HG03354 (cell line): ENCODE results near the gene DBF4.
"Not testable (repeated sequence)": the region's sequence is repeated elsewhere in the genome, so short reads cannot be mapped to it uniquely, and the experiment has no call there.

Experiments used
- ATAC-seq: cut with Tn5 transposase; IDR thresholded peaks from one replicate; pipeline ENCODE4 v1.9.1; 2021; ENCODE audit warnings: mild to moderate bottlenecking; ENCODE audit not compliant: unreplicated experiment, poor library complexity, severe bottlenecking

Gene DBF4, protein sequence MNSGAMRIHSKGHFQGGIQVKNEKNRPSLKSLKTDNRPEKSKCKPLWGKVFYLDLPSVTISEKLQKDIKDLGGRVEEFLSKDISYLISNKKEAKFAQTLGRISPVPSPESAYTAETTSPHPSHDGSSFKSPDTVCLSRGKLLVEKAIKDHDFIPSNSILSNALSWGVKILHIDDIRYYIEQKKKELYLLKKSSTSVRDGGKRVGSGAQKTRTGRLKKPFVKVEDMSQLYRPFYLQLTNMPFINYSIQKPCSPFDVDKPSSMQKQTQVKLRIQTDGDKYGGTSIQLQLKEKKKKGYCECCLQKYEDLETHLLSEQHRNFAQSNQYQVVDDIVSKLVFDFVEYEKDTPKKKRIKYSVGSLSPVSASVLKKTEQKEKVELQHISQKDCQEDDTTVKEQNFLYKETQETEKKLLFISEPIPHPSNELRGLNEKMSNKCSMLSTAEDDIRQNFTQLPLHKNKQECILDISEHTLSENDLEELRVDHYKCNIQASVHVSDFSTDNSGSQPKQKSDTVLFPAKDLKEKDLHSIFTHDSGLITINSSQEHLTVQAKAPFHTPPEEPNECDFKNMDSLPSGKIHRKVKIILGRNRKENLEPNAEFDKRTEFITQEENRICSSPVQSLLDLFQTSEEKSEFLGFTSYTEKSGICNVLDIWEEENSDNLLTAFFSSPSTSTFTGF

DNA sequence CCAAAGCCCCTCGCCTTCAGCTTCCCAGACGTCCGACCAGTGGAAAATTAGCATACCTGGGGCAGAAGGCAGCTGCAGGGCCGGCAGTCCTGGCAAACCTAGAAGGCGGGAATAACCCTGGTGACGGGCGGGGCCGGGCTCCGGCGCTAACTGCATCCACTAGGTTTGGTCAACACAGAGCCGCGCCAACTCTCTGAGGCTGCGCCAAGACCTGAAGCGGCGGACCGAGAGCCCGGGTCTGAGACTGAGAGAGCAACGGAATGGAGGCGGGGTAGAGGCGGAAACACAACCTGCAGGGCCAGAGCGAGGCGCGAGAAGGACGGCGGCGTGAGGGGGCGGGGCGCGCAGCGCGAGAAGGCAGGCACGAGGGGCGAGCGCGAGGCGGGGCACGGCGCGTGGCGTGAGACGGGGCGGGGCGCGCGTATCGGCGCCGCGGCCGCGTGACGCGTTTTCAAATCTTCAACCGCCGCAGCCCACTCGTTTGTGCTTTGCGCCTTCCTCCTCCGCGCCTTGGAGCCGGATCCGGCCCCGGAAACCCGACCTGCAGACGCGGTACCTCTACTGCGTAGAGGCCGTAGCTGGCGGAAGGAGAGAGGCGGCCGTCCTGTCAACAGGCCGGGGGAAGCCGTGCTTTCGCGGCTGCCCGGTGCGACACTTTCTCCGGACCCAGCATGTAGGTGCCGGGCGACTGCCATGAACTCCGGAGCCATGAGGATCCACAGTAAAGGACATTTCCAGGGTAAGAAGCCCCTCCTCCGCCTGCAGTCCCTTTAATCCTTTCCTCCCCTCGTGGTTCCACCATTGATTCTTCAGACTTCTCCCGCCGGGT, at the start of gene DBF4, which contains the start of gene SLC25A40:
TSS of gene DBF4 (plus strand) at position 454 of the 829 bp plus-strand sequence. CDS start at position 694, 240 bp downstream.
TSS of gene SLC25A40 (minus strand) at position 321 of the 829 bp plus-strand sequence. CDS start 17,633 bp downstream, outside the sequence.
- ATAC-seq = peak; percentile 91

DNA sequence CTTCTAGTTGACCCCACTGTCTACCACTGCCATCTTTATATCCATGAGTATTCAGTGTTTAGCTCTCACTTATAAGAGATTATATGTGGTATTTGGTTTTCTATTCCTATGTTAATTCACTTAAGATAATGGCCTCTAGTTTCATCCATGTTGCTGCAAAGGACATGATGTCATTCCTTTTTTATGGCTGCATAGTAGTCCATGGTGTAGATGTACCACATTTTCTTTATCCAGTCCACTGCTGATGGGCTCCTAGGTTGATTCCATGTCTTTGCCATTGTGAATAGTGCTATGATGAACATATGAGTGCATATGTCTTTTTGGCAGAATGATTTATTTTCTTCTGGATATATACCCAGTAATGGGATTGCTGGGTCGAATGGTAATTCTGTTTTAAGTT, 47.9 kb upstream of the DBF4 start:
- ATAC-seq = not testable (repeated sequence)

DNA sequence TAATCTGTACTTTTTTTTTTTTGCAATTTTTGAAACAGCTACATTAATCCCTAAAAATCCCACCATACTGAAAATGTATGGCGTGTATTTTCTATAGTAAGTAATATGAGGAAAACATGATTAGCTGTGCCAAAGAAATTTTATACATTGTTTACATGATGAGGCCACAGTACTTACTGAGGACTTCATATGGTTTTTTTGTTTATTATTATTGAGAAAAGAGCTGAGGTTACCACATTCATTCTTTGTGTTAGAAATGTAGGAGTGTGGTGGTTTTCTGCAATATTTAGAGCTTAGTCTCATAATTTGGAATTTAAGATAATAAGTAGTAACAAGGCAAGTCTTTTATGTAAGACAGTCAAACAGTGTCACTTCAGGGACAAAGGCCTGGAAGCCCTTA, 45.2 kb upstream of the DBF4 start:
- ATAC-seq = no peak

DNA sequence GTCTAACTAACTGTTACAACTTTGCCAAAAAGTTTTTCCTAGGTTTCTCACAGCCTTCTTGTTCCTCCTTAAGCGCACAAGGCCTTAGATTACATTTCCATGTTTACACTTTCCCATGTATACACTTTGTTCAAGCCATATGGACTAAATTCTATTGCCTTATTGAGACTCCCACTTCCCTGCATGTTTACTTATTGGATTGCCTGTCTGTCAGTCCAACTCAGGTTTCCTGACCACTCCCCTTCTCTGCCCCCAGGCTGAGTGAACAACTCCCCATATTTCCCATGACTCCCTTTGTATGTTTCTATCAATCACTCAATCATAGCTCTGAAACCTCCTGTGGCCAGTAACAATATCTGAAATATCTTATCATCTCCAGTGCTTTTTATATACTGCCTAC, 43.2 kb upstream of the DBF4 start:
- ATAC-seq = no peak

DNA sequence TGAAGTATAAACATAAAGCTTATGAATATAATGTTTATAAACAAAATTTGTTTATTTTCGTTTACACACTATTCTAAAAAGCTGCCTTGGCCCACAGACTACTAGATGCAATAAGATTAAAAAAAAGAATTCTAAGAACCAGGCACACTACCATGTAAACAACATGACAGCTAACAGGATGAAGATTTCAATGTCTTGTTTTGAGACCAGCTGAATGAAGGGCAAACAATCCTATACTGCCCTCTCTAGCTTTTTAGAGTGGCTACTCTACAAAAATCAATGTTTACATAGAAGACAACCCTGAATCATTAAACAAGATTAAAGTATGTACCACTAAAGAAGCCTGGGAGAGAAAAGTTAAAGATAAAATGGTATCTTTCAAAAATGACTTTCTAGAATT, 38.7 kb upstream of the DBF4 start:
- no peak for ATAC-seq

DNA sequence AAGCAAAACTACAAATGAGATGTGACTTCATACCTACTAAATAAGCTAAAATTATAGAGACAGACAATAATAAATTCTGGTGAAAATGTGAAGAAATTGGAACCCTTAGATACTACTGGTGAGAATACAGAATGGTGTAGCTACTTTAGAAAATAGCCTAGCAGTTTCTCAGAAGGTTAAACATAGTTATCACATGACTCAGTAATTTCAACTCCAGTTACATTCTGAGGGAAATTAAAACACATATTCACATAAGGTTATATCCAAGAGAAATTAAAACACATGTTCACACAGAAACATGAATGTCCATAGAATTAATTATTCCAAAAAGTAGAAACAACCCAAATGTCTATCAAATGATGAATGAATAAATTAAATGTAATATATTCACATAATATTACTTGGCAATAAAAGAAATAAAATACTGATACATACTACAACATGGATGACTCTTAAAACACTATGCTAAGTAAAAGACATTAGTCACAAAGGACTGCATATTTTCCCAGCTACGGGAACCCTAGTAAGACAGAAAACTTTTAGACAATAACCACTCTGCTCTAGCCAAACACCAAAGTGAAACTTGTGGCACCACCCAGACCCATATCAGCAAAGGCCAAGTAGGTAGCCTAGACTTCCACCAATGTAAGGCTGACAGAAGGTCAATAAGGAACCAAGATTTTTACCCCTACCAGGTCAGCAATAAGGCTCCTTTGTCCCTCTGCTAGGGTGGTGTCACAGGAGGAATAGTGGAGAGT, 25.3 kb upstream of the DBF4 start:
- no peak for ATAC-seq

DNA sequence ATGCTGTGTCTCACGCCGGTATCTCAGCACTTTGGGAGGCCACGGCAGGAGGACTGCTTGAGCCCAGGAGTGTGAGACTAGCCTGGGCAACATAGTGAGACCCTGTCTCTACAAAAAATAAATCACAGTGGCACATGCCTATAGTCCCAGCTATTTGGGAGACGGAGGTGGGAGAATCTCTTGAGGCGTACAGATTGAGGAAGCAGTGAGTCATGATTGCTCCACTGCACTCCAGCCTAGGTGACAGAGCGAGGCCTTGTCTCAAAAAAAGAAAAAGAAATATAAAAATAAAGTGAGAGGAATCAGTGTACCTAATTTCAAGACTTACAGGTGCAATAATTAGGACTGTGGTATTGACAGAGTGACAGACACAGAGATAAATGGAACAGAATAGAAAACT, 24.0 kb upstream of the DBF4 start:
- ATAC-seq = no peak

DNA sequence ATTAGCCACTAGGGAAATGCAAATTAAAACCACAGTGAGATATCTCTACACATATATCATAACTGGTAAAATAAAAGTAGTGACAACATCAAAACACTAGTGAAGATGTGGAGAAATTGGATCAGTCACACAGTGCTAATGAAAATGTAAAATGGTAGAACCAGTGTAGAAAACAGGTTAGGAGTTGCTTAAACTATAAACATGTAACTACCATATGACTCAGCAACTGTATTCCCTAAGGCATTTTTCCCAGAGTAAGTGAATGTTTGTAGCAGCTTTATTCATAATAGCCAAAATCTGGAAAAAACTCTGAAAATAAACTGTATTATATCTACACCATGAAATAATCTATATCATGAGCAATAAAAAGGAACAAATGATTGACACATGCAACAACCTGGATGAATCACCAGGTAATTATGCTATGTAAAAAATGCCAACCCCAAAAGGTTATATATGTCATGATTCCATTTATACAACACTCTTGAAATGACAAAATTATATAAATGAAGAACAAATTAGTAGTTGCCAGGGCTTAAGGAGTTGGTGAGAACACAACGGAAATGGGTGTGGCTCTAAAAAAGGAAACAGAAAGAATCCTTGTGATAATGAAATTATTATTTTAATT, 22.9 kb upstream of the DBF4 start:
- no peak for ATAC-seq

DNA sequence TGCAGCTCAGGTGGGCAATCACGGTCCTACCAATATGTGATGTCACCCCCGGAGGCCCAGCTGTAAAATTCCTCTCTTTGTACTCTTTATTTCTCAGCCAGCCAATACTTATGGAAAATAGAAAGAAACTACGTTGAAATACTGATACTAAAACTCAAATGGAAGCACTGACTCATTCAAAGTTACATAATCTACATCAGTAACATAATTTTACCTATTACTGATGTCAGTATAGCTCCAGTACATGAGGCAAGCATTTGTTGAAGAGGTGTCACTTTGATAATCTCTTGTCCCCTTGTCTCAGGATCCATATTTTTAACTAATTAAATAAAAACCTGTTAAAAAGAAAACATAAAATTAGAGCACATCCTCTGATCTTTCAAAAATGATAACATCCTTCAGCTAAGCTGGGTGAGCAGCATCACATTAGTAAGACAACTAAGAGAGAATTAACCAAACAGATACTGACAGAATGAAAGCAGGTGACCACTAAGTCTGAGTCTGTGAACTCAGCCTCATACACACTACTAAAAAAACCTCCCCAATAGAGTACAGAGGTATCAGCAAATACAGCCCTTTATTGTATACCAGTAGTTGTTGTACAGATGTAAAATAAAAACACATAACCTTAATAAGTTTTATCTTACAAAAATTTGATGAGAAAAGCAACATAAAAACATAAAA, 17.7 kb upstream of the DBF4 start:
- ATAC-seq = no peak

DNA sequence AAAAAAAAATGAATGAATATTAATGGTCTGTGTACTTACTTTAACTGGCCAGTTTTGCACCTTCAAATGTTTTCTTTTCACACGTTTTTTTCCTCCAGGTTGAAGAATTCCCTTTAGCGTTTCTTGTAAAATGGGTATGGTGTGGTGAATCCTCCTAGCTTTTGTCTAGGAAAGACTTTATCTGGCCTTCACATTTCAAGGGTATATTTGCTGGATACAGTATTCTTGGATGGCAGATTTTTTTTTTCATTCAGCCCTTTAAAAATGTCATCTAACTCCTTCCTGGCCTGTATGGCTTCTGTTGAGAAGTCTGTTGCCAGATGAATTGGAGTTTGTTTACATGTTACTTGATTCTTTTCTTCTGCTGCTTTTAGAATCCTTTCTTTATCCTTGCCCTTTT, 10.2 kb upstream of the DBF4 start:
- ATAC-seq = no peak

DNA sequence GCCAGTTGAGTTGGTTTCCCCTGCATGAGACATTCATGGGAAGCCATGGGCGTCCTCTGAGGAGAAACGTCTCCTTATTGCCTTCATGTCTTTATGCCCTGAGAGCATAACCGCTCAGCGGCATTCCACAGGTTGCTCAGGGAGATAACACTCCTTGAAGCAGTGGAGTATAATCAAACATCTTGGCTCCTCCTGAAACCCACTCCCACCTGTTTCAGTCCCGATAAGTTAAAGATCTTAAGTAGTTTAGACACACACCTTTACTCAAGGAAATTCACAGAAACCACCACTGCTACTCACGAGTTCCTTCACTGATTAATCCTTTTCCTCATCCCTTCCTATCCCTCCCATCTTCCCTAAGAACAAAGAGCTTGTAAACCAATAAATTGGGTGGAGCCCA, 9.8 kb upstream of the DBF4 start:
- ATAC-seq = not testable (repeated sequence)

DNA sequence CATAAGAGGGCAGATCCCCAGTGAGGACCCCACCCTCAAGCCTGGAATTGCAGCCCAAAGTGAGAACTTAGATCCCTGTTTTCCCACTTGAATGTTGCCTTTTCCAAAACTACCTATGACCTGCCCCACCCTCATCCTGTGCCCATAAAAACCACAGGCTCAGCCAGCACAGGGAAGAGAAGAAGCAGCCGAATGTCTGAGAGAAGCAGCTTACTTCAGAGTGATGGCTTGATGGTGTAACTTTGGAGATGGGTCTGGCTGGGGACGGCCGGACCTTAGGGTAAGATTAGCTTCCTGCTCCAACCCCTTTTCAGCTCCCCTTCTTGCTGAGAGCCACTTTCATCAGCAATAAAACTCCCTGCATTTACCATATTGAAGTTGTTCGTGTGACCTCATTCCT, 5.8 kb upstream of the DBF4 start:
- ATAC-seq = no peak

DNA sequence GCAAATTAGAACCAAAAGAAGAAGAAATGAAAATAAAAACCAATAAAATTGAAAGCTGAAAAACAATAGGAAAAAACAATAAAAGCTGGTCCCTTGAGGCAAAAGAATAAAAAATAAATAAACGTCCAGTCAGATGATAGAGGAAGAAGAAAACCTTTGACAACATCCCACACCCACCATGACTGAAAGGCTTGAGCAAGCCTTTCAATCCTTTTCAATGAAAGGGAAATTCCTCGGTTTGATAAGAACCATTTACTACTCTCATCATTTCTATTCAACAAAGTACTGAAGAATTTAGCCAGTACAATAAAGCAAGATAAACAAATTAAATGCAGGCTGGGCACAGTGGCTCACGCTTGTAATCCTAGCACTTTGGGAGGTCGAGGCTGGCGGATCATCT, 3.9 kb upstream of the DBF4 start:
- no peak for ATAC-seq

DNA sequence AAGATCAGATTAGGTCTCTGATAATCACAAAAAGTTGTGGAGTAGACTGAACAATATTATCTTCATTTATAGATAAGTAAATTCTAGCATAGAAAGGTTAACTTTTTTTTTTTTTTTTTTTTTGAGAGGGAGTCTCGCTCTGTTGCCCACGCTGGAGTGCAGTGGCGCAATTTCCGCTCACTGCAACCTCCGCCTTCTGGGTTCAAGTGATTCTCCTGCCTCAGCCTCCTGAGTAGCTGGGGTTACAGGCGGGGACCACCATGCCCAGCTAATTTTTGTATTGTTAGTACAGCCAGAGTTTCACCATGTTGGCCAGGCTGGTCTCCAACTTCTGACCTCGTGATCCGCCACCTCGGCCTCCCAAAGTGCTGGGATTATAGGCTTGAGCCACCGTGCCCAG, 3.0 kb upstream of the DBF4 start:
- not testable (repeated sequence) for ATAC-seq

DNA sequence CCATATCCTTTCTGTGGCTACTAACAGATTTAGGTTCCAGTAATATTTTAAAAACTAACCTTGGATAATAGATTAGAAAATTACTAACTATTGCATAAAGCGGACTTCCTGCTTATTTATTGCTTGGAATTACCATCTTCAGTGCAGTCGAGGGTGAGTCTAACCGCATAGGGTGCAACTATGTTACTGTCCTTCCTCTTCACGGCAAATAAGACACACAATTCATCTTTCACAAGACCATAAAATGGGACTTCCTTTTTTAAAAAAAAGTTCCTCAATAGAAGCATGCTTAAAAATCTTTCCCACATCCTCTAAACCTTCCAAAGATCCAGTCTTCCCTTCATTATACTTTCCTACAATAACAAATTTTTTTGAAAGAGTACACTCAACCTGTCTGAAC, 2.2 kb upstream of the DBF4 start:
- ATAC-seq = no peak

DNA sequence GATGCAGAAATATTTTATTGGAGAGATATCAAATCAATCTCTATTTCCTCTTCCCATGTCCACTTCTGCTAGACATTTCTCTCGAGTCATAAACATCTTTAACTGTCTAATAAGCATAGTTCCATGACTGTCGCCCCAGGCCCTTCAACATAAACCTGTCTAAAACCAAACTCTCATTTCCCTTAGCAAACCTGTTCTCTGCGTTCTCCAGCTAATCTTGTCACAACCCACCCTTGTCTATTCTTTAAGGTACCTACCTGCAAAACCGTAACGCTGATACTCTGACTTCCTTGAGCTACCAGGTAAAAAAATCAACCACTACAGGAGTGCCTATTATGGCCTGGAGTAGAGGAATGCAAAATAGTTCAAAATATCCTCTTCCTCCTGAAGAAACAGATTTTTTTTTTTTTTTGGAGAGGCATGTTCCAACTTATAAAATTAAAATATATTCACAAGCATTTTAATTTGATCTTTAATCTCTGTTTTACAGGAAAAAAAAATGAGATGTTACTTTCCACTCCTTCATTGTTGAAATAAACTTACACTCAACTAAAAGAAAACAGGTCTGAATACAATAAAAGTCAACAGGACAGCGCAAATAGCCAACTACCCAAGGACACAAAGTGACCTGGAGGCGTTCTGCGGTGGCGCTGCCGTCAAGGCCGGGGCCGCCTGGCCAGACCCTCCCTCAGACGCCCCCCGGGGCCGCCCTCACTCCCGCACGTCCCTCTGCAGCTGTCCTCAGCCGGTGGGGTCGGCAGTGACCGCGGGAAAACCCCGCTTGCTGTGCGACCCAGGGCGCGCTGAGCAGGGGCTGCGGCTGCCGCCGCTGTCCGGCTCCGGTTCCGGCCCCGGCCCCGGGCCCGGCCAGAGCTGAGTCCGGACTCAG, 898 bp upstream of the DBF4 start:
- peak; percentile 24 for ATAC-seq

DNA sequence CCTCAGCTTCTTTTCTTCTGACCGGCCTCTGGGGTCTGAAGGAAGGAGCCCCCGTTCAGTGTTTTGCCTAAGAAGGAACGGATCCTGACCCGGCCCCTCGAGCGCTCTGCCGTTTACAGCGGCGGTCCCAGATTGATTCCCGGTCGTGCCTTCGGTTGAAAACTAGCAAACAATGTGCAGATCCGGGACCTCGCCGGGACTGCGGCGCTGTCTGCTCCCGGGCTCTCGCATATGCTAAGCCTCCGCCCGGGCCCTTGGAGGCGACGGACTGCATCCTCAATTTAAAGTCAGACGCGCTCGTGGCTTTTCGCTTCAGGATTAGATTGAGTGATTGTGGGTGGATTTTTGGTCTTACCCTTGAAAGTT, 559 bp downstream of the DBF4 start:
- peak; percentile 11 for ATAC-seq
